Sigmoid colon (tissue), 7 donors: ENCODE data around the gene MTMR6. TPM values are rescaled to one million over a fixed set of nuclear protein-coding genes. Genes with fewer than 3 reads are reported as not detected.
"Not testable (repeated sequence)": the region's sequence is repeated elsewhere in the genome, so short reads cannot be mapped to it uniquely, and the experiment has no call there.

Experiments
- DNase-seq: peaks from one replicate; pipeline ENCODE4 v3.0.0-alpha.2; 2019
- H3K27ac ChIP-seq, 4 donors: fragments of 200-600 bp; sonication (generic); one replicate each; pipeline ENCODE4 v1.5.1; 2016 to 2019; ENCODE audit warnings: mild to moderate bottlenecking in 1 of 4
- H3K27me3 ChIP-seq, 3 donors: fragments of 200-600 bp; sonication (generic); one replicate each; pipeline ENCODE4 v1.5.1; 2019; ENCODE audit warnings: mild to moderate bottlenecking in 1 of 3
- H3K36me3 ChIP-seq, 4 donors: fragments of 200-600 bp; sonication (generic); one replicate each; pipeline ENCODE4 v1.5.1; 2016 to 2019
- H3K4me1 ChIP-seq, 4 donors: fragments of 200-600 bp; sonication (generic); one replicate each; pipeline ENCODE4 v1.5.1; 2017 to 2019
- H3K4me3 ChIP-seq, 4 donors: fragments of 200-600 bp; sonication (generic); one replicate each; pipeline ENCODE4 v1.5.1; 2017 to 2019; ENCODE audit warnings: mild to moderate bottlenecking in 2 of 4, moderate library complexity in 1 of 4
- H3K9me3 ChIP-seq, 4 donors: fragments of 200-600 bp in 3 of 4; sonication (generic) in 3 of 4; one replicate each; pipeline versions ENCODE4 v1.5.1 to v1.6.1; 2013 to 2019
- CTCF ChIP-seq, 4 experiments: fragments of 450-650 bp in 3 of 4; fragments of 200-600 bp in 1 of 4; IDR thresholded peaks; one replicate each; pipeline ENCODE4 v1.5.1; 2016 to 2019; ENCODE audit warnings: antibody characterized with exemption in 4 of 4, mild to moderate bottlenecking in 3 of 4, moderate library complexity in 2 of 4
- EP300 ChIP-seq, 4 donors: sonication (generic); formaldehyde crosslinking; IDR thresholded peaks; one replicate each; pipeline ENCODE4 v1.6.1; 2017; ENCODE audit warnings: antibody characterized with exemption in 4 of 4
- POLR2A ChIP-seq, 2 donors: fragments of 450-650 bp; IDR thresholded peaks; one replicate each; pipeline ENCODE4 v1.6.1; 2016; ENCODE audit warnings: antibody characterized with exemption in 2 of 2, mild to moderate bottlenecking in 2 of 2, moderate library complexity in 2 of 2
- POLR2AphosphoS5 ChIP-seq, 4 donors: sonication (generic); formaldehyde crosslinking; IDR thresholded peaks; one replicate each; pipeline ENCODE4 v1.6.1; 2017; ENCODE audit warnings: antibody characterized with exemption in 4 of 4
- WGBS, 2 donors: extraction: QIAGEN DNeasy Blood & Tissue Kit; methylation state at CpG; one replicate each; pipeline ENCODE4 v1.1.7; 2013; 5-methylcytosine and 5-hydroxymethylcytosine counted together
- intact Hi-C: fragments of 100-400 bp; cut with DNase I; formaldehyde crosslinking; loops from one replicate; pipeline ENCODE4 v1.15.1; 2023
- polyA plus RNA-seq, 3 donors: library from polyadenylated mRNA; stranded (reverse); fragments of 200-250 nt; gene quantifications; one replicate each; pipeline ENCODE4 v1.2.3, GENCODE V29; 2013
- total RNA-seq, 4 donors: library from RNA; depleted of rRNA; stranded (reverse); fragments of >200 nt; gene quantifications; one replicate each; pipeline ENCODE4 v1.1.0, GENCODE V29; 2016
- donor health status: healthy with polysubstance abuse.
- donor health status: Bipolar disorder and iron deficiency.
- donor health status: healthy.

The MTMR6 gene
- total and polyA plus RNA-seq, 7 donors, result 8.9 to 33.1 (median 21.6) TPM

GRCh38 chr13:25324100-25324499 lies 36.8 kb upstream of the MTMR6 start:
- H3K27me3 ChIP-seq, result no peaks in the 10 kb centered on the region
- H3K36me3 ChIP-seq, result peaks cover 12 to 98% (median 40%) of the 10 kb centered on the region in 4 donors
- WGBS, 2 donors, result 83 to 91% methylated on average over 2 of the region's 2 CpGs
- no peaks in the 10 kb centered on the region for H3K4me1 ChIP-seq
- H3K4me3 ChIP-seq, result no peak overlapping the region
- intact Hi-C loops, result loop anchor here (10.0 kb wide), 1 partner anchor 59 kb away; no protein-coding TSS in a partner anchor
- no peak for TF ChIP-seq EP300 (IDR thresholded peaks at IDR 0.05)
- TF ChIP-seq POLR2AphosphoS5 (IDR thresholded peaks at IDR 0.05), result no peak
- no peak for TF ChIP-seq POLR2A (IDR thresholded peaks at IDR 0.05)
- no peak for TF ChIP-seq CTCF (IDR thresholded peaks at IDR 0.05)
- no peak overlapping the region for H3K27ac ChIP-seq
- DNase-seq, result no peak
- no peaks in the 10 kb centered on the region for H3K9me3 ChIP-seq

- intact Hi-C loops, result loop anchor here (10.0 kb wide), 1 partner anchor 55 kb away; no protein-coding TSS in a partner anchor
- H3K4me1 ChIP-seq, result peaks cover 0 to 6% (median 0%) of the 10 kb centered on the region in 4 donors
- H3K4me3 ChIP-seq, result no peak overlapping the region
- H3K9me3 ChIP-seq, result no peaks in the 10 kb centered on the region
- TF ChIP-seq POLR2AphosphoS5 (IDR thresholded peaks at IDR 0.05) (no peak), CTCF (IDR thresholded peaks at IDR 0.05) (no peak)
- 87 to 91% methylated on average over 1 of the region's 1 CpG for WGBS, 2 donors
- H3K27me3 ChIP-seq, result no peaks in the 10 kb centered on the region
- H3K27ac ChIP-seq, result no peak overlapping the region
- DNase-seq, result no peak
- peaks cover 0 to 94% (median 23%) of the 10 kb centered on the region in 4 donors for H3K36me3 ChIP-seq
Observed at GRCh38 chr13:25319771-25320170, 32.5 kb upstream of the MTMR6 start.

- H3K27me3 ChIP-seq, intact Hi-C loops, H3K27ac ChIP-seq, H3K4me1 ChIP-seq, DNase-seq, H3K9me3 ChIP-seq, H3K4me3 ChIP-seq: not testable (repeated sequence)
- peaks cover 3 to 95% (median 26%) of the 10 kb centered on the region in 4 donors for H3K36me3 ChIP-seq
- 90 to 91% methylated on average over 4 of the region's 4 CpGs for whole genome bisulfite sequencing, 2 donors
Observed at GRCh38 chr13:25318946-25319345, 31.7 kb upstream of the MTMR6 start.

GRCh38 chr13:25310891-25311290 lies 23.6 kb upstream of the MTMR6 start:
- intact Hi-C loops, result no loop called here
- no peak for DNase-seq
- Histone ChIP-seq H3K9me3 (no peaks in the 10 kb centered on the region), H3K4me3 (no peak overlapping the region), H3K36me3 (peaks cover 4 to 79% (median 32%) of the 10 kb centered on the region in 4 donors), H3K4me1 (no peaks in the 10 kb centered on the region), H3K27me3 (no peaks in the 10 kb centered on the region), H3K27ac (no peak overlapping the region)
- TF ChIP-seq POLR2AphosphoS5 (IDR thresholded peaks at IDR 0.05) (no peak), POLR2A (IDR thresholded peaks at IDR 0.05) (no peak), EP300 (IDR thresholded peaks at IDR 0.05) (no peak), CTCF (IDR thresholded peaks at IDR 0.05) (no peak)
- 72 to 88% methylated on average over 3 of the region's 3 CpGs for WGBS, 2 donors

- H3K27me3 ChIP-seq, result no peaks in the 10 kb centered on the region
- no peaks in the 10 kb centered on the region for H3K9me3 ChIP-seq
- no peak overlapping the region for H3K4me3 ChIP-seq
- peaks cover 0 to 39% (median 14%) of the 10 kb centered on the region in 4 donors for H3K36me3 ChIP-seq
- no peak for TF ChIP-seq POLR2A (IDR thresholded peaks at IDR 0.05)
- no peak for TF ChIP-seq POLR2AphosphoS5 (IDR thresholded peaks at IDR 0.05)
- TF ChIP-seq CTCF (IDR thresholded peaks at IDR 0.05), result no peak
- no peak for TF ChIP-seq EP300 (IDR thresholded peaks at IDR 0.05)
- peaks cover 0 to 14% (median 9%) of the 10 kb centered on the region in 4 donors for H3K4me1 ChIP-seq
- no peak for DNase-seq
- no peak overlapping the region for H3K27ac ChIP-seq
- WGBS, 2 donors, result 91 to 93% methylated on average over 7 of the region's 7 CpGs
- intact Hi-C loops, result loop anchor here (10.0 kb wide), 1 partner anchor 1248 kb away; the partner anchor contains the start of gene WASF3
Observed at GRCh38 chr13:25306671-25307464, 19.6 kb upstream of the MTMR6 start.
